ENCODE measurements around the gene CNN1. TPM values are rescaled to one million over a fixed set of nuclear protein-coding genes. Genes with fewer than 3 reads are reported as not detected.
A peak's percentile ranks its signal among the peaks of the same experiment; 100 is the strongest.
"Not testable (repeated sequence)": the region's sequence is repeated elsewhere in the genome, so short reads cannot be mapped to it uniquely, and the experiment has no call there.

CNN1 gene
- total RNA-seq, 2 donors from 2014 or later, result 12.8 to 16.2 TPM

DNA sequence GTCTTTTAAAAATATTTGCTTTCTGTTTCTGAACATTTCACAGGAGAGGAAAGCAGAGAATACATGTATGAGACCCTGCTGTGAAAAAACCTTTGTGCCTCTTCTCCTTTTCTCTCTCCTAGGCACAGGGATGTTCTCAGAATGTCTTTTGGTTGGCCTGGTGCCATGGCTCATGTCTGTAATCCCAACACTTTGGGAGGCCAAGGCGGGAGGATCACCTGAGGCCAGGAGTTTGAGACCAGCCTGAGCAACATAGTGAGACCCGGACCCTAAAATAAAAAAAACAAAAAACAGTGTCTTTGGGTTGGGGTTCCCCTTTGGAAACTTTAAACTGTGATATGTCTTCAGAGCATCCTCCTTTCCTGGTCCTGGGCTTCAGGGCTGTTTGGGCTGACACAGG, 60.1 kb downstream of the CNN1 start:
- peaks cover 55% of the 10 kb centered on the region for H3K36me3 Mint-ChIP-seq (ENCODE audit: low read depth)

DNA sequence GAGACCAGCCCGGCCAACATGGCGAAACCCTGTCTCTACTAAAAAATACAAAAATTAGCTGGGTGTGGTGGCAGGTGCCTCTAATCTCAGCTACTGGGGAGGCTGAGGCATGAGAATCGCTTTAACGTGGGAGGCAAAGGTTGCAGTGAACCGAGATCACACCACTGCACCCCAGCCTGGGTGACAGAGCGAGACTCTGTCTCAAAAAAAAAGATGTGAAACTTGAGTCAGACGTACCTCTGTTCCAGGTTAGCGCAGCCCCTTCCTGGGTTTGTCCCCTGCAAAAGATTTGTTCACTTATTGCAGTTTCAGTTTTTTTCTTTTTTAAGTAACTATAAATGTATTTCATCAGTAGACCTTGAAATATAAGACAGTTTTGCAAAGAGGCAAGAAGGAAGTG, 61.1 kb downstream of the CNN1 start:
- H3K4me3 ChIP-seq (ENCODE audit: low read length), result peak overlapping the region; percentile 99
- not testable (repeated sequence) for H3K27ac Mint-ChIP-seq; H3K9ac ChIP-seq (ENCODE audit: extremely low read depth, low read length, poor library complexity, severe bottlenecking); H3K27me3 ChIP-seq (ENCODE audit: control insufficient read depth, insufficient read depth, low read length, poor library complexity, severe bottlenecking); DNase-seq; H3K4me1 ChIP-seq (ENCODE audit: control insufficient read depth, insufficient read depth, low read length); H3K27ac ChIP-seq (ENCODE audit: low read depth, low read length); H3K4me1 Mint-ChIP-seq; H3K27me3 Mint-ChIP-seq (ENCODE audit: insufficient read depth)
- peaks cover 36% of the 10 kb centered on the region for H3K9me3 ChIP-seq (ENCODE audit: control insufficient read depth, low read length)
- Mint-ChIP-seq H3K9me3 (peaks cover 36% of the 10 kb centered on the region), H3K4me3 (peak overlapping the region; percentile 97), H3K36me3 (ENCODE audit: low read depth) (peaks cover 64% of the 10 kb centered on the region)
- WGBS, 2 experiments (ENCODE audit: insufficient coverage in 1 of 2, insufficient read length in 1 of 2), result 96 to 99% methylated on average over 7 to 8 of the region's 8 CpGs
- peaks cover 55% of the 10 kb centered on the region for H3K36me3 ChIP-seq (ENCODE audit: control insufficient read depth, insufficient read depth, low read length)

More for the DNA sequence above, 60.1 kb downstream of the CNN1 start:
- TF ChIP-seq, protein P1, sequence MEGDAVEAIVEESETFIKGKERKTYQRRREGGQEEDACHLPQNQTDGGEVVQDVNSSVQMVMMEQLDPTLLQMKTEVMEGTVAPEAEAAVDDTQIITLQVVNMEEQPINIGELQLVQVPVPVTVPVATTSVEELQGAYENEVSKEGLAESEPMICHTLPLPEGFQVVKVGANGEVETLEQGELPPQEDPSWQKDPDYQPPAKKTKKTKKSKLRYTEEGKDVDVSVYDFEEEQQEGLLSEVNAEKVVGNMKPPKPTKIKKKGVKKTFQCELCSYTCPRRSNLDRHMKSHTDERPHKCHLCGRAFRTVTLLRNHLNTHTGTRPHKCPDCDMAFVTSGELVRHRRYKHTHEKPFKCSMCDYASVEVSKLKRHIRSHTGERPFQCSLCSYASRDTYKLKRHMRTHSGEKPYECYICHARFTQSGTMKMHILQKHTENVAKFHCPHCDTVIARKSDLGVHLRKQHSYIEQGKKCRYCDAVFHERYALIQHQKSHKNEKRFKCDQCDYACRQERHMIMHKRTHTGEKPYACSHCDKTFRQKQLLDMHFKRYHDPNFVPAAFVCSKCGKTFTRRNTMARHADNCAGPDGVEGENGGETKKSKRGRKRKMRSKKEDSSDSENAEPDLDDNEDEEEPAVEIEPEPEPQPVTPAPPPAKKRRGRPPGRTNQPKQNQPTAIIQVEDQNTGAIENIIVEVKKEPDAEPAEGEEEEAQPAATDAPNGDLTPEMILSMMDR (conservative IDR thresholded peaks at IDR 0.05), result no peak
- Histone ChIP-seq H3K9ac (ENCODE audit: extremely low read depth, low read length, poor library complexity, severe bottlenecking) (peak overlapping the region; percentile 99), H3K9me3 (ENCODE audit: control insufficient read depth, low read length) (peaks cover 26% of the 10 kb centered on the region), H3K4me3 (ENCODE audit: low read length) (peak overlapping the region; percentile 99), H3K27ac (ENCODE audit: low read depth, low read length) (no peak overlapping the region), H3K27me3 (ENCODE audit: control insufficient read depth, insufficient read depth, low read length, poor library complexity, severe bottlenecking) (no peaks in the 10 kb centered on the region), H3K4me1 (ENCODE audit: control insufficient read depth, insufficient read depth, low read length) (peaks cover 3% of the 10 kb centered on the region), H3K36me3 (ENCODE audit: control insufficient read depth, insufficient read depth, low read length) (peaks cover 46% of the 10 kb centered on the region)
- no peaks in the 10 kb centered on the region for H3K27me3 Mint-ChIP-seq (ENCODE audit: insufficient read depth)
- peak overlapping the region; percentile 97 for H3K4me3 Mint-ChIP-seq
- DNase-seq, result no peak
- peaks cover 27% of the 10 kb centered on the region for H3K9me3 Mint-ChIP-seq
- WGBS, 2 experiments (ENCODE audit: insufficient coverage in 1 of 2, insufficient read length in 1 of 2), result 98% methylated on average over 2 of the region's 2 CpGs; no CpG with 5 or more reads in 1 of the 2 experiments
- H3K27ac Mint-ChIP-seq, result no peak overlapping the region
- no peaks in the 10 kb centered on the region for H3K4me1 Mint-ChIP-seq

Small RNAs within 50 kb of the gene (microRNA-seq; reads per million reads assigned to microRNA genes)
- gene MIR7974 (ENCODE audit: borderline microRNAs expressed), result not detected

Other genes starting within 250 kb of the CNN1 start
- gene TSPAN16, start 242.7 kb upstream of the CNN1 start, total RNA-seq, result not detected
- 10 to 100 TPM; 37.2 to 43.2 TPM for gene RAB3D, start 199.2 kb upstream of the CNN1 start, total RNA-seq
- 10 to 100 TPM; 58.2 to 58.9 TPM for gene TMEM205, start 192.6 kb upstream of the CNN1 start, total RNA-seq
- 10 to 100 TPM; 12.2 to 15.2 TPM for gene CCDC159, start 192.3 kb upstream of the CNN1 start, total RNA-seq
- 1 to 10 TPM; 3.1 to 6.8 TPM for gene PLPPR2, start 183.4 kb upstream of the CNN1 start, total RNA-seq
- 1 to 10 TPM; 2.2 to 2.8 TPM for gene SWSAP1, start 164.2 kb upstream of the CNN1 start, total RNA-seq
- 10 to 100 TPM; 27.0 to 39.5 TPM for gene EPOR, start 154.5 kb upstream of the CNN1 start, total RNA-seq
- 100 to 1,000 TPM; 125 to 131 TPM for gene RGL3, start 119.5 kb upstream of the CNN1 start, total RNA-seq
- gene ODAD3, start 103.7 kb upstream of the CNN1 start, total RNA-seq, result 1 to 10 TPM in 1 of 2 donors, under 1 TPM in 1; 0.88 to 2.4 TPM
- 100 to 1,000 TPM; 454 to 459 TPM for gene PRKCSH, start 103.2 kb upstream of the CNN1 start, total RNA-seq
- under 1 TPM in 1 of 2 donors, not detected in 1; 0.55 TPM for gene ELAVL3, start 57.8 kb upstream of the CNN1 start, total RNA-seq
- gene ZNF653, start 33.0 kb upstream of the CNN1 start, total RNA-seq, result 10 to 100 TPM; 12.3 to 12.6 TPM
- gene ECSIT, start 9.7 kb upstream of the CNN1 start, total RNA-seq, result 10 to 100 TPM; 24.7 to 26.2 TPM
- gene ELOF1, start 20.4 kb downstream of the CNN1 start, total RNA-seq, result 10 to 100 TPM; 62.6 to 68.7 TPM
- 1 to 10 TPM; 2.1 to 3.8 TPM for gene ACP5, start 38.8 kb downstream of the CNN1 start, total RNA-seq
- 10 to 100 TPM; 22.0 to 30.5 TPM for gene ZNF627, start 58.6 kb downstream of the CNN1 start, total RNA-seq
- 10 to 100 TPM in 1 of 2 donors, 1 to 10 TPM in 1; 9.5 to 10.6 TPM for gene ZNF823, start 200.1 kb downstream of the CNN1 start, total RNA-seq
- gene ZNF441, start 228.1 kb downstream of the CNN1 start, total RNA-seq, result 1 to 10 TPM; 2.2 to 4.4 TPM

Measured in endodermal cell (in vitro differentiated cells).